CD4-positive, alpha-beta T cell treated with Interleukin-17A for 4 hours (primary cell): Measurements from ENCODE around the gene HDAC7.
"Not testable (repeated sequence)": the region's sequence is repeated elsewhere in the genome, so short reads cannot be mapped to it uniquely, and the experiment has no call there.

ENCODE experiments used
- DNase-seq: peaks from one replicate; pipeline ENCODE4 v3.0.0-alpha.2; 2020; ENCODE audit warnings: mixed read lengths

The HDAC7 gene

DNA sequence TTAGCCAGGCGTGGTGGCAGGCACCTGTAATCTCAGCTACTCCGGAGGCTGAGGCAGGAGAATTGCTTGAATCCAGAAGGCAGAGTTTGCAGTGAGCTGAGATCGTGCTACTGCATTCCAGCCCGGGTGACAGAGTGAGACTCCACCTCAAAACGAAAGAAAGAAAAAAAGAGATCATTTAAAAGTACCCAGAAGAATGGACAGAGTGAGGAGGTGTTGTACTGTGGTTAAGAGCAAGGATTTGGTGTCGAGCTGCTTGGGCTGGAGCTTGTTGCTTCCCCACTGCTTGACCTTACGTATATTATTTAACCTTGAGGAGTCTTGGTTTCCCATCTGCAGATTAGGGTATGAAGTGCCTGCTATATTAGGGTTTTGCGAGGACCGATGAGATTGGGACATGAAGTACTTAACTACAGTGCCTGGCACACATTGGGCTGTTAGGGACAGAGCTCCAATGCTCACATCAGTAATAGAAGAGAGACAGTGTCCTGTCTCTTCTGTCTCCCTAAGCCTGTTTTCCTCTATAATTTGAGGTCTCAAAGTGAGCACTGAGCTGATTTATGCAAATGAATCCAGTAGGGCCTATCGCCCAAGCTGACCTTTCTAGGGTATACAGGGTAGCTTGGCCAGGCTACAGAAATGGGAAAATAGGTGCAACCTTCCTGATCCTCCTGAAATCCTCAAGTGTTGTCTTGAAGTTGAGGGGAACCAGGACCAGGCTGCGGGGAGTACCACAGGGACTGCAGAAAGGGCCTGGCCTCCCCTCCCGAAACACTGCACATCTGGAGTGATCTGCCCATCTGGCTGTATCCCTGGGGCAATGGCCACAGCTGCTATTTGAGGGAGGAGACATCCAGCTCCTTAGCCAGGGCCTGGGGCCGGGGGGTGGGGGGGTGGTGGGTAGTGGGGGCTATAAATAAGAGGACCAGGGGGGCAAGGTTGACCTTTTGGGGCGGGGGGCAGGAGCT, 8.6 kb upstream of the HDAC7 start:
- no peak for DNase-seq

DNA sequence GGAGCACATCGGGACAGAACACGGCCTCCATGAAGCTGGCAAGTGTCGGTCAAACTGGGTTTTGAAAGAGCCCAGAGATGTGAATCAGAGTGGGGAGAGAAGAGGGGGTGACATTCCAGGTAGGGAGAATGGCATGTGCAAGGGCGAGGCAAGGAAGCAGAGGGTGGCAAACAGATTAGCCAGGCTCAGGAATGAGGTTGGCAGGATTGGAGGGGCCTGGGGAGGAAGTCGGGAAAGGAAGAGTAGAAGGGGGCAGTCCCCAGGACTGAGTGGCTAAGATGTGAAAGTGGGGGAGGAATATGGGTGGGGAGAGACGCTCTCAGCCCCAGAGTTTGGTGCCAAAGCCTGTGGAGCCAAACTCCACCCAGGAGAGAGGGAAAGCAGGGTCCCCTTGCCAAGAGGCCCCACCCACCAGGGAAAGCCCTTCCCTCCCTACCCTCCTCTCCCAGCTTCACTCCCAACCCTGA, 5.5 kb upstream of the HDAC7 start:
- DNase-seq: no peak

DNA sequence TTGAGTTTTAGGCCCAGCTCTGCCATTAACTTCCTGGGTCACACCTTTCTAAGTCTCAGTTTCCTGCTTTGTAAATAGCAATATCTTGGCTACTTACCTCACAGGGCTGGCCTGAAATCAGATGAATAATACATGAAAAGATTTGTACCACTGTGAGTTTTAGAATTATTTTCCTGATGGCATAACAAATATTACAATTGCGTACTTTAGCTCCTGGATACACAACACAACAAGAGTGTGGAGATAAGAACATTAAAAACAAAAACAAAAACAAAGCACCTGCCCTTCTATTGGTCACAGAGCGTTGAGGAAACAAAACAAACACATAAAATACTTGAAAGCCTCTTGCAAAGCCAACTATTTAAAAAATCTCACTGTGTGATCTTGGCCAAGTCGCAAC, 4.9 kb upstream of the HDAC7 start:
- DNase-seq: no peak

DNA sequence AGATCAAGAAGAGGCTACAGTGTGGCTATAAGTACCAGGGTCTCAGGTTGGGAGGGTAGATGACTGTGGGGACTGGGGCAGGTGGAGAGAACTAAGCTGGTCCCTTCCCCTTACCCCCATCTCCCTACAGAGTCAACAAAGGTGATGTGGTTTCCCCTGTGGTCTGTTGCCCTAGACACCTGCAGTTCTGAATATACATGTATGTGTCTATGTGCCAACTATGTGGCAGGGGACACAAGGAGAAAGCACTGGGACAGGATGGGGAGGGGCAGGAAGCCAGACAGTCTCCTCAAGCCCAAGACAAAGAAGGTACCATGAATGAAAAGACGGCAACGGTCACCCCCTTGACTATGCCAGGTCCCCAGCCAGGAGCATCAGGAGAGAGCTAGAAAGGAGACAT, 4.5 kb upstream of the HDAC7 start:
- peak; percentile 77 for DNase-seq

DNA sequence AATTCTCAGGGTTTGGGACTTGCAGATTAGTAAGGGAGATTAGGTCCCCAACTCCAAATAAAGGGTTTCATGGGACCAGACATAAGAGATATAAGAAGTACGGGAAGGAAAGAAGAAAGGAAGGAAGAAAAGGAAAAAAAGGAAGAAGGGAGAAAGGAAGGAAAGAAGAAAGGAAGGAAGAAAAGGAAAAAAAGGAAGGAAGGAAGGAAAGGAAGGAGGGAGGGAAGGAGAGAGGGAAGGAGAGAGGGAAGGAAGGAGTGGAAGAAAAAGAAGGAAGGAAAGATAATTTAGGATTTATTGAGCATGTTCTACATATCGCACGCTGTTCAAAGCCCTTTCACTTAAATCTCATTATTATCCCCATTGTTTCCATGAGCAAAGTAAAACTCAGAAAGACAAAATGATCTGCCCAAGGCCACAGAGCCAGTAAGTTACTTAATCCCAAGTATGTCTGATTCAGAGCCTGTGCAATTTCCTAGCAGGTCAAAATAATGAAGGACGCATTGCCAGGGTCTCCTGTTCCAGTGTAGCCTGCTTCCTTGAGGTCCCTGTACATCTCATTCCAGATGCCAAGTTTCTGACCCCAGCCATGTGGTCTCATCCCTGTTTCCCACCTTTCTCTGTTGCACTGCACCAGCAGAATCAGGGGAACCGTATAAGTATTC, 3.9 kb upstream of the HDAC7 start:
- DNase-seq: no peak

DNA sequence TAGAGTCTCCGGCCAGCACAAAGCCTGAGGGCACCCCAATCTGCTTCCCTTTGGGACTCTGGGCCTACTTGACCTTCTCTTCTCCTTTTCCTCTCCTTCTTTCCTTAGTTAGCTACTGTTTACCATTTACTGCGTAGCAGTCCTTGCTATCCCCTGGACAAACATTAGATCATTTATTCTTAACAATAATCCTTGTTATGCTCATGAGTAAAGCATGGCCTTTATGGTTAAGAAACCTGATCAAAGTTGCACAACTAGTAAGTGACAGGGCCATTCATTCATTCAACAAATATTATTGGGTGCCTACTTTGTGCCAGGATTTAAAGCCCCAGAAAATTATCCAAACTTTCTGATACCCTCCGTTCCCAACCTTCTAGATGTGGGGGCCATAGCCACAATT, 3.2 kb upstream of the HDAC7 start:
- no peak for DNase-seq

DNA sequence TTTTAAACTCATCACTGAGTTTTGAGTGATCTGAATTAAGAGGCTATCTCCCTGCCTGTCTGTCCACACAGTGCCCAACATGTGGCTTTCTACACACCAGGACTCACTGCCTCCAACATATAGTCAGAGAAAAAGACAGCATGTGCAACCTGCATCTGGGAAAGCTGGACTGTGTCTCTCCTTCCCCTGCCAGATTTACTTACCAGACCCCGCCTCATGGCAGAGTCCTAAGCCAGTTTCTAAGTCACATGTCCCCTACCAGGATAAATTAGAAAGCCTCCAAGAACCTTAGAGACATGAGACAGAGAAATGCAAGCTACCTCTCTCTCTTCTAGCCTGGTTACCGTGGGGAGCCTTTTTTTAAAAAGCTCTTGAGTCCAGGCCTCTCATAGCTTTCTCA, 2.7 kb upstream of the HDAC7 start:
- no peak for DNase-seq

DNA sequence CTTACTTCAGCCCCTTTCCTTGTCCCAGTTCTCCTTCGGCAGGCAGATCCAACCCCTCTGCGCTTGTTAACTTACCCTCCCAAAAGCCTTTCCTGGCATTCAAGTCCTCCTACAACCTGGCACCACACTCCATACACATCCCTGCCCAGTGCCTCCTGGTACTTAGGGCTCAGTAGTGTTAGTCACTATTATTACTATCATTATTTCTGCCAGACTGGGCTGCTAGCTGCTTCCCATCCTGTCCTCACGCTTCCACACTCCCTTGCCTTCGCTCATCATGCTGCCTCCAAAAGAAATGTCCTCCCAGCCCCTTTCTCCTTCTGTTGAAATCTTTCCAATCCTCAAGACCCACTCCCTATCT, 1.6 kb upstream of the HDAC7 start:
- no peak for DNase-seq

DNA sequence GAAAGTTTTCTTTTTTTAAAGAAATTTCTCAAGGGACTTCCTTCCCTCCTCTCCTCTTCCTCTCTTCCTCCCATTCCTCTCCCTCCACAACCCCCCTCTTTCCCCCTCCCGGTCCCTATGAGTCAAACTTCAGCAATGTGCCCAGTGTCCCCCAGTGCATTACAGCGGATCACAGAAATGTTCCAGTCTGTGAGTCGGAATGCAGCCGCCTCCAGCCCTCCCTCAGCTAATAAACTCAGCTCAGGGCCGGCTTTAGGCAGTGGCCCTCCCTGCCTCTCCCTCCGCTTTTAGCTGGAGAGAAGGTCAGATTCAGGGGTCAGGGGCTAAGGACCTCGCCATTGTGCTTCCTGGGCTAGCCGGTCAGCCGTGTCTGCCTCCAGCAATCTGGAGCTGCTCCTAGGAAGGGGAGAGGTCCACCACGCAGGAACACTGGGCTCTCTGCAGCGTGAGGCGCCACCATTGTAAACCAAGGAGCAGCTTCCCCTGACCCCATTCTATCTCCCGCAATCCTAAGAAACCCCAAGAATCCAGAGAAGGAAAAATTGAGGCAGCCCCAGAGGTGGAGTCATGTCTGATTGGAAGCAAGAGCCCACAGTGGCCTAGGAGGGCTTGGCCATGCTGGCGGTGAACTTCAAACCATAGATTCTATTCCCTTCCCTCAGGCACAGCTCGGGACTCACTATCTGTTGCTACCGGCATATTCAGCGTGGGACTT, 1.1 kb upstream of the HDAC7 start:
- no peak for DNase-seq

DNA sequence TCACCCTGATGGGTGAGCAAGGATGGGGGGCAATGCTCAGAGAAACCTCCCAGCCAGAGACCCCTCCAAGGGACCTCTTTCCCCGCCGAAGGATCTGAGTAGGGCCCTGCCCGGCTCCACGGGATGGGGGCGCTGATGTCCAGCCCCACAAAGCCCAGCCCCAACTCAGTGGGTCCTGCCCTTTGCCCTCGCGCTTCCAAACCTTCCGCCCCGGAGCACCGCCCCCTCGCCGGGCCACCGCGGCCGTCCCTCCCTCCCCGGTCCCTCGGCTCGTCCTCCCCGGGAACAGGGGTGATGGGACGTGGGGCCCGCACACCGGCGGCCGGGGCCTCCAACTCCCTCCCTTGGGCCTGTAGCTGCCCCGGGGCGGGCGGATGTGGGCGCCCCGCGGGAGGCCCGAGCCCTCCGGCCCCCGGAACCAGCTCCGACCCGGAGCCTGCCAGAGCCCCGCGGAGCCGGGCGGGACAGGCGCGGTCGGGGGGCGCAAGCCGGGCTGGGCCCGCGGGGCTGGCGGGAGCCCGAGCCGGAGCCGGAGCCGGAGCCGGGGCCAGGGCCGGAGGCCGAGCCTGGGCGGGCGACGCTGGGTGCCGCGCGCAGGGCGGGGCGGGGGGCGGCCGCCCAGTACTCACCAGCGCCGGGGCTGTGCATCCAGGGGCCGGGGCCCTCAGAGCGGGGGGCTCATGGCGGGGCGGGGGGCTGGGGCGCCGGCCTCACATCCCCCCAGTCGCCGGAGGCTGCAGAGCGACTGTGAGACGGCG, 386 bp downstream of the HDAC7 start:
- DNase-seq: peak; percentile 62

DNA sequence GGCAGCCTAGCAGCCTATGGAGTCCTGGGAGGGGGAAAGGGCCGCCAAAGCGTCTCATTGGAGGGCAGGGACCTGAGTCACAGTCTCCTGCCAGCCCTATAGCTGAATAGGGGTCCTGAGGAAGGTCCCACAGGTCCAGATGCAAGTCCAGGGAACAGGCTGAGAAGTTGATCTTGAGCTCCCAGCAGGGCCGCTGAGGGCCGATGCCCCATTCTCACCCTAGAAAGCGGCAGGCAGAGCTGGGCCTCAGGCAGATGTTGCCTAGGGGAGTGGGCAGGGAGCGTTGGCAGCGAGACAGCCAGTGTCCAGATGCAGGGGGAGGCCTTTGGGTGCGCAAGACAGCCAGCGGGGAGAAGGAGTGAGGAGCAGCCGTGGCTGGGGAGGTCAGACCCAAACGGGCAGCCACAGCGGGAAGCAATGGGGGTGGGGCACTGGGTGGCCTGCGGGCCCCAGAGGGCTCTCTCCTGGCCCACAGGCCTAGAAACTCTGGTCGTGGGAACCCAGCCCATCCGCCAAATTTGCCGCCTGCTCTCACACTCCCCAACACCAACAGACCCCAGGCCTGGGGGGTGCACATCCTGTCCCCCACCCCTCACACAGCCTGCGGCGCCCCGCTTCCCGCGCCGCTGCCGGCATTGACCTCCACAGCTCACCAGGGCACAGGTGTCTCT, 1.1 kb downstream of the HDAC7 start:
- peak; percentile 58 for DNase-seq

DNA sequence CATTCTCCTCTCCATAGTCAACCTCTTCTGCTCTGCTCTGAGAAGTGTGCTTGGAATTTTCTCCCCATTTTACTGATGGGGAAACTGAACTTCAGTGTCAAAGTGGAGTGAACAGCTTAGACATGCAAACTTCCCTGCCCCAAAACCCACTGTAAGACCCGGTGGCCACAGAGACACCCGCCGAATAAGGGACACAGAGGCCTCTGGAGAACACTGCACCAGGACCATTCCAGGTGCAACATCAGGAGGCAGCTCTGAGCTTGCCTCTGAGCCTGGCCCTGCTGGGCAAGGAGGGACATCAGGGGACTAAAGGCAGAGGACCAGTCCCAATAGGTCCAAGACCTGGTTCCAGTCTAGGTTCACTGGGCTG, 1.7 kb downstream of the HDAC7 start:
- DNase-seq: no peak

DNA sequence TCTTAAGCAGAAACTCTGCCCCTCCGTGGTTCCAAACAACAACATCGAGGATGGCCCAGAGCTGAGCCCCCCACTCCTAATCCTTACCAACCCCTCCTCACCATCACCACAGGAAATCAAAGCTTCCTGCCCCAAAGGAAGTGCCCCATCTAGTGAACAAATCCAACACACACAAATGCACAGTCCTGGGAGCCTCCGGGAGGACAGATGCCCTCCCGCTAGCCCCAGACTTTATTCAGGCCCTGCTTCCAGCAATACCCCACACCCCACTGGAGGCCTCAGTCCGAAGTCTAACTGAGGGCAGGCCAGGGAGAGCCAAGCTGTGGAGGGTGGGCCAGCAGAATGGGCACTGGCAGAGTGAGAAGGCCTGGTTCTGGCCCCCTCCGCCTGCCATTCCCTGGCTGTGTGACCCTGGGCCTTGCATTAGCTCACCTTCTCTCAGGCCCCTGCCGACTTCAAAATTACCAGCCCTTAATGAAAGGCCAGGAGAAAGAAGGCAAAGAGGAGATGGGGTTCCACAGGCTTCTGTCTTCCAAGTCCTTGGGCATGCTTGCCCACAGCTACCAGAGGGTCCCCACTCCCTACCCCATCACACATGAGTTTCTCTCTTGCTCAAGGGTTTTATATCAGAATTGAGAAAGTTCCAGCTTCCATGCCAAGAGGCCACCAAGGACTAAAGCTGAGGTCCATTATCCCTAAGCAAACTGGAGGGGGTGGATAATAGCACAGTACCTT, 2.3 kb downstream of the HDAC7 start:
- DNase-seq: peak; percentile 37

DNA sequence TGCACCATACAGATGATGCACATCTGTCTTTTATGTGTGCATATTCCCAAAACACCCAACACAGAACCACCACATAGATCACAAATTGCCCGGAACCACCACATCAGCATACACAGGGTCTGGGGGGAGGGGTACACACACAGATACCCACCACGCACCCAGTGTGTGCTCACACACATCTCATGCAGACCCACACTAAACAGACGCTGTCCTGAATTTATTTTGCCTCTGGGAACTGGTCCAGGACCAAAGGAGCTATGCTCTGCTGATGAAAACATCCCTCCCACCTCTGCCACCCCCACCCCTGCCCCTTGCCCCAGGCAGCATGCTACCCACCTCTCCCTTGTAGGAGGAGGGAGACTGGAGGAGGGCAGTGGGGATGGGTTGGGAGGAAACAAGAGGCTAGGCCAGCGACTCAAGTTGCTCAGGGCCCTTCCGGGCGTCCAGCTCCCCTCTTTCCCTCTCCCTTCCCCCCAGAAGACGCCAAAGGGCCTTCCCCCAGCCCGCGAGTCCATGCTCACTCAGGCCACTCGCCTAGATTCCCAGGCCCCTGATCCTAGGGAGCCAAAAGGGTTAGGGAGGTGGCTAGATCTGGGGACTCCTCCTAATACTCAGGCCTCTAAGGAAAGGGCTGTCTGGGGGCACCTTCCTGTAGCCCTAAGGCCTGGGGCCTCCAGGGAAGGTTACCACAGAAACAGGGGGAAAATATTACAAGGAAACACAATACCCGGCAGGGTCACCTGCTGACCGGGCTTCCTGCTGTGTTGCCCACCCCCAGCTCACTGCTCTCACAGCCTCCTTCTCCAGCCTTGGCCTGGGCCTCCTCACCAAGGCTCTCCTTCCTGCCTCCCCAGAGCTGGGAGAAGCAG, 3.1 kb downstream of the HDAC7 start:
- no peak for DNase-seq

DNA sequence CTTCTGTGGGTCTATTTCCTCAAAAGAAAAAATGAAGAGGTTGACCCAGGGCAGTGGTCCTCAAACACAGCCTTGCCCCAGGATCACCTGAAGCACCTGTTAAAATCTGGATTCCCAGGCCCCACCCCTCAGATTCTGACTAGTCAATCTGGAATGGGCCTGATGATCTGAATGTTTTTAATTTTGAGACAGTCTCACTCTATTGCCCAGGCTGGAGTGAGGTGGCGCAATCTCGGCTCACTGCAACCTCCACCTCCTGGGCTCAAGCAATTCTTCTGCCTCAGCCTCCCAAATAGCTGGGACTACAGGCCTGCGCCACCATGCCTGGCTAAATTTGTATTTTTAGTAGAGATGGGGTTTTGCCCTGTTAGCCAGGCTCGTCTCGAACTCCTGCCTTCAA, 4.3 kb downstream of the HDAC7 start:
- DNase-seq: not testable (repeated sequence)

DNA sequence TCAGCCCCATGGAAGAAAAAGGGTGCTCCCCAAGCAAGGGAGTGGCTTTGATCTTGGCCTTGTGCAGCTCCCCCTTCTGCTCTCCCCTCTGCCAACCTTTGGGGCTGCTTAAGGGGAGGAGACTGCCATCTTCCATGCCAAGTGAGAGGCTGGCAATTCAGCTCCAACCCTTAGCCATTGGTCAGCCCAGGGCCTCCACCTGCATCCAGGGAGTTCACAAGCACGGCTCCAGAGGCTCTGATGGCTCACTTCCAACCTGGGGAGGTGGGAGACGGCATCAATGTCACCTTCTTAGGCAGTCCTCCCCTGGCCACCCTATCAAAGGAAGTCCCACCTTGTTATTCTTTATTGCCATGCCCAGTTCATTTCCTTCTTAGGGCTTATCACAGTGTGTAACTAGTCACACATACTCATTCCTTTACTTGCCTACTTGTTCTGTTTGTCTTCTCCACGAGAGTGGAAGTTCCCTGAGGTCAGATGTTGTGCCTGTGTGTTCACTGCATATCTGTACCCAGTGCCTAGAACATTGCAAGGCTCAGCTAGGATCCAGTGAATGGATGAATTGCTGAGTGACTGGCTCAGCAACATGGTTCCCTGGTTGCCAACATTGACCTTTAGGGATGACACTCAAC, 5.0 kb downstream of the HDAC7 start:
- DNase-seq: no peak

DNA sequence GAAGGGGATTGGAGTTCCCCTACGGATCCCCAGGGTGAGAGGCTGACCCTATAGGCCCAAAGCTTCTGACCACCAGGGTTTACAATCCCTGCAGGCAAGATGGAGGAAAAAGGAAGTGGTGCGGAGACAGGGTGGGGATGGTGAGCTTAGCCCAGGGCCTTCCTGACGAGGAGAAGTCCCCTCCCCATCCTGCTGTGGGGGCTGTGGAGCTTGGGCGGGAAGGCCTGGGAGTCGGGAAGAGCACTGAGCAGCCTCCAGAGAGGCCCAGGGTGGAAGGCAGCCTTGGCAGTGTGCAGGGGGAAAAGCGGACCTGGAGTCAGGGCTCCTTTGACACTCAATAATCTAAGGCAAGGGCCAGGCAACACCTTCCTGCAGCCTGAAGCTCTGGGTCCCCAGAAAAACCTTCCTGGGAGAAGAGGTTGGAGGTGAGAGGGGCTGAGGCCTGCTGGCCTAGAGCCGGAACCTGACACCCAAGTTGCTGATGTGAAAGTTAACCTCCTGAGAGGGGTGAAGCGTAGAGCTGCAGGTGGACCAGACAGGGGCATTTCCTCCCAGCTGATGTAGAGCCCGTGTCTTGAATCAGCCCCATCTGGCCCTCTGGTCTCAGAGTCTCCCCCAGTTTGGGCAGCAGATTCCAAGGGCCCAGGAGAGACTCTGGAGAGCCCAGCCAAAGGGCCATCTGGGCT, 6.0 kb downstream of the HDAC7 start:
- peak; percentile 34 for DNase-seq

DNA sequence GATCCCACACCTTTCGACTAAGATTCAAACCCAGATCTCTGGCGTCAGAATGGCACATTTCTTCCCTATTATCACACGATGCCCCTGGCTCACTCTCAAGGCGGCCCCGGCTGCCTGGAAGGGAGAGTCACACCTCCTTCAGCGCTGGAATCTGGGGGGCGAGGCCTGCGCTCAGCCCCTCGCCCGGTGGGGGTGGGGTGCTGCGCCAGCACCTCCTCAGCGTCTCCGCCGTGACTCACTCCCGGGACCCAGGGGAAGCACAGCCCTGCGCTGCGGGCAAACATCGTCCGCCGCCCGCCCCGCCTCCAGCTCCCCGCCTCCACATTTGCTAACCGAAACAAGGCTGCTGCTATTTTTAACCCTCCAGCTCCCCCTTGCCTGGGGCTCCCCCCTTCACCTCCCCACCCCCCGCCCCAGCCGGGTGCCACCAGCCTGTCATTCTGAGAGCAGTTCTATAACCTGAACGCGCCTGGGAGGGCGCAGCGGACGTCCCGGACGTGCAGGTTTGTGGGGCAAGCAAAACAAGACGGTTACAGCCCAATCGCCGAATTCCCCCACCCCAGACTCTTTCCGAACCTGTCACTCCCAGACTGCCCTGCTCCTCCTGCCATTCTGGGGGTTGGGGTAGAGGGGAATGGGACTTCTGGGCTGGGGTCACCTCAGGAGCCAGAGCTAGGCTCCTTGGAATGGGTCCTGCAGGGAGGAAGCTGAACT, 6.7 kb downstream of the HDAC7 start:
- peak; percentile 96 for DNase-seq
